Lower leg skin (tissue), 3 donors: Measurements from ENCODE around the gene KBTBD13.

ENCODE experiments used
- POLR2A ChIP-seq, 2 donors: fragments of 450-650 bp; IDR thresholded peaks; one replicate each; pipeline ENCODE4 v1.6.1; 2016 to 2017; ENCODE audit warnings: antibody characterized with exemption in 2 of 2, mild to moderate bottlenecking in 1 of 2, moderate library complexity in 1 of 2
- TF ChIP-seq, protein P1 (sequence below), 3 donors: fragments of 450-650 bp; IDR thresholded peaks; one replicate each; pipeline ENCODE4 v1.5.1; 2016; ENCODE audit warnings: antibody characterized with exemption in 3 of 3, mild to moderate bottlenecking in 3 of 3, moderate library complexity in 2 of 3

DNA sequence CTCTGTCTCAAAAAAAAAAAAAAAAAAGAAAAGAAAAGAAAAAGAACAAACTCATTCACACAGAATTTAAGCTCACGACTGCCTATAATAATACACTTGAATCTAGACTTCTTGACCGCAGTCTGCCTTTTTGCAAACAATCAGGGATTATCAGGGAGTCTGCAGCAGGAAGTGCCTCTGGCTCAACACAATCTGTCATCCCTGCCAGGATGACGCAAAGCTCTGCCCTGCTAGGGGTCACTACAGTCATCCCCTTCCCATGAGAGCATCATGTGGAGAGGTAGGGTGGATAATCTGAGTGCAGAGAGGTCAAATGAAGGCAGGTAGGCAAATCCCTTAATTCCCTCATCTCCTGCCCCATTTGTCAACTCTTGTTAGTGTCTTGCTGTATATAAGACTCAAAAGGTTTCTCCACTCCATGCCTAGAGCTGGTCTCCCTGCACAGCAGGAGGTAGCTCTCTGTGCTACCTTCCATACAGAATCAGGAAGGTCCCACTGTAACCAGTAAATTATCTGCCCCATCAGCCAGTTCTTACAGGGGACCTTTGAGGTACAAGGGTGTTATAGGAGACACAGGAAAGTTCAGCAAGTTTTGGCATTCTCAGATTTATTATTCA lies 34.2 kb downstream of the KBTBD13 start:
- TF ChIP-seq, protein P1, sequence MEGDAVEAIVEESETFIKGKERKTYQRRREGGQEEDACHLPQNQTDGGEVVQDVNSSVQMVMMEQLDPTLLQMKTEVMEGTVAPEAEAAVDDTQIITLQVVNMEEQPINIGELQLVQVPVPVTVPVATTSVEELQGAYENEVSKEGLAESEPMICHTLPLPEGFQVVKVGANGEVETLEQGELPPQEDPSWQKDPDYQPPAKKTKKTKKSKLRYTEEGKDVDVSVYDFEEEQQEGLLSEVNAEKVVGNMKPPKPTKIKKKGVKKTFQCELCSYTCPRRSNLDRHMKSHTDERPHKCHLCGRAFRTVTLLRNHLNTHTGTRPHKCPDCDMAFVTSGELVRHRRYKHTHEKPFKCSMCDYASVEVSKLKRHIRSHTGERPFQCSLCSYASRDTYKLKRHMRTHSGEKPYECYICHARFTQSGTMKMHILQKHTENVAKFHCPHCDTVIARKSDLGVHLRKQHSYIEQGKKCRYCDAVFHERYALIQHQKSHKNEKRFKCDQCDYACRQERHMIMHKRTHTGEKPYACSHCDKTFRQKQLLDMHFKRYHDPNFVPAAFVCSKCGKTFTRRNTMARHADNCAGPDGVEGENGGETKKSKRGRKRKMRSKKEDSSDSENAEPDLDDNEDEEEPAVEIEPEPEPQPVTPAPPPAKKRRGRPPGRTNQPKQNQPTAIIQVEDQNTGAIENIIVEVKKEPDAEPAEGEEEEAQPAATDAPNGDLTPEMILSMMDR (IDR thresholded peaks at IDR 0.05): no peak
- no peak for TF ChIP-seq POLR2A (IDR thresholded peaks at IDR 0.05)
